Tibial nerve (tissue), 4 donors: ENCODE data around the gene TMEM14A. TPM values are rescaled to one million over a fixed set of nuclear protein-coding genes. Genes with fewer than 3 reads are reported as not detected.

ENCODE experiments used
- DNase-seq, 2 donors: peaks; one replicate each; pipeline ENCODE4 v3.0.0-alpha.2; 2019; ENCODE audit warnings: low spot score in 2 of 2
- H3K27ac ChIP-seq, 4 donors: fragments of 200-600 bp; sonication (generic) in 3 of 4; one replicate each; pipeline ENCODE4 v1.5.1; 2017 to 2019; ENCODE audit warnings: mild to moderate bottlenecking in 1 of 4
- H3K27me3 ChIP-seq, 2 donors: fragments of 200-600 bp; sonication (generic) in 1 of 2; one replicate each; pipeline versions ENCODE4 v1.5.1 to v1.6.0; 2017 to 2019
- H3K36me3 ChIP-seq, 3 donors: fragments of 200-600 bp; sonication (generic); one replicate each; pipeline ENCODE4 v1.5.1; 2018 to 2019
- H3K4me1 ChIP-seq, 4 donors: fragments of 200-600 bp; sonication (generic) in 3 of 4; one replicate each; pipeline ENCODE4 v1.5.1; 2017 to 2019
- H3K4me3 ChIP-seq, 4 donors: fragments of 200-600 bp; sonication (generic) in 3 of 4; one replicate each; pipeline ENCODE4 v1.5.1; 2017 to 2019; ENCODE audit warnings: mild to moderate bottlenecking in 1 of 4, moderate library complexity in 1 of 4
- H3K9me3 ChIP-seq, 4 donors: fragments of 200-600 bp; sonication (generic) in 3 of 4; one replicate each; pipeline ENCODE4 v1.5.1; 2017 to 2019
- CTCF ChIP-seq, 5 experiments: fragments of 200-600 bp in 3 of 5; fragments of 450-650 bp in 2 of 5; sonication (generic) in 3 of 5; IDR thresholded peaks; one replicate each; pipeline ENCODE4 v1.5.1; 2016 to 2019; ENCODE audit warnings: antibody characterized with exemption in 5 of 5, mild to moderate bottlenecking in 3 of 5, moderate library complexity in 2 of 5
- EP300 ChIP-seq, 2 donors: sonication (generic); formaldehyde crosslinking; IDR thresholded peaks; one replicate each; pipeline ENCODE4 v1.6.1; 2017; ENCODE audit warnings: antibody characterized with exemption in 2 of 2, mild to moderate bottlenecking in 1 of 2
- POLR2A ChIP-seq, 2 donors: fragments of 450-650 bp; IDR thresholded peaks; one replicate each; pipeline ENCODE4 v1.6.1; 2017; ENCODE audit warnings: antibody characterized with exemption in 2 of 2, mild to moderate bottlenecking in 2 of 2, moderate library complexity in 2 of 2
- WGBS, 2 donors: methylation state at CpG; one replicate each; pipeline ENCODE4 v1.1.5; 2018; 5-methylcytosine and 5-hydroxymethylcytosine counted together
- total RNA-seq, 4 donors: library from RNA; depleted of rRNA; stranded (reverse); fragments of >200 nt; gene quantifications; one replicate each; pipeline ENCODE4 v1.1.0, GENCODE V29; 2016

Gene TMEM14A
- total RNA-seq, 4 donors from 2014 or later, result 14.4 to 39.6 (median 24.3) TPM

- H3K9me3 ChIP-seq, result no peaks in the 10 kb centered on the region
- no peak for TF ChIP-seq EP300 (IDR thresholded peaks at IDR 0.05)
- no peak for TF ChIP-seq CTCF (IDR thresholded peaks at IDR 0.05)
- TF ChIP-seq POLR2A (IDR thresholded peaks at IDR 0.05), result no peak
- no peaks in the 10 kb centered on the region for H3K27me3 ChIP-seq
- WGBS, 2 donors, result 84 to 93% methylated on average over 3 of the region's 3 CpGs
- H3K27ac ChIP-seq, result no peak overlapping the region
- H3K4me3 ChIP-seq, result no peak overlapping the region
- H3K36me3 ChIP-seq, result no peaks in the 10 kb centered on the region
- DNase-seq, result no peak
- peaks cover 0 to 33% (median 15%) of the 10 kb centered on the region in 4 donors for H3K4me1 ChIP-seq
Measured at GRCh38 chr6:52647199-52647598, 23.7 kb upstream of the TMEM14A start.

DNA sequence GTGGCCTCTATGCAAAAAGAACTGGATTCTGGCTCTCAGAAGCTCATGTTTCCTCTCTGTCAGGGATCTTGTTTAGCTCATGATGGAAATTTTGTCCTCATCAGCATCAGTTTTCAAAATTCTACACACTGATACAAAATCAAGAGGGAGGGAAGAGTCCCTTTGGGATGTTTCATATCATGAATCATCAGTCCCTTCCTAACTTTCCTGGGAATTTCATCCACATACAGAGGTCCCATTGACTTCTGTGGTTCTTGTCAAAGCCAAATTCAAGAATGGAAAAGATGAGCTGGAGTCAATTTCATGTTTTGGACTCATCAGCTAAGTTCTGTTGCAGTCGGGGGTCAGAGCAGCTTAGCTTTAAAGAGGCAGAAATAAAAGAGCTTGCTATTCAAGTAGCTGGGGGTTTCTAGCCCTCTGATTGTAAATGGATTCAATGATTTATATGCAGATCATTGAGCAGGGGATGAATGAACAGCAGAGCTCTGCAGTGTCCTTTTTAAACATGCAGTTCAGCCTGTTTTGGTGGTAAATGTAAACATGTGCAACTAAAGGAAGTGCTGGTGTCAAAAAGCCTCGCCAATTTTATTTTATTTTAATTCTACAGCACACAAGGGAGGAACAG is 21.3 kb upstream of the TMEM14A start:
- Histone ChIP-seq H3K36me3 (no peaks in the 10 kb centered on the region), H3K4me1 (peaks cover 0 to 26% (median 15%) of the 10 kb centered on the region in 4 donors), H3K27me3 (no peaks in the 10 kb centered on the region), H3K27ac (peak overlapping the region in 2 of 4 donors; percentile 45 to 49), H3K4me3 (no peak overlapping the region), H3K9me3 (no peaks in the 10 kb centered on the region)
- DNase-seq, result no peak
- WGBS, 2 donors, result 10 to 24% methylated on average over 2 of the region's 2 CpGs
- TF ChIP-seq CTCF (IDR thresholded peaks at IDR 0.05) (no peak), EP300 (IDR thresholded peaks at IDR 0.05) (no peak), POLR2A (IDR thresholded peaks at IDR 0.05) (no peak)

DNA sequence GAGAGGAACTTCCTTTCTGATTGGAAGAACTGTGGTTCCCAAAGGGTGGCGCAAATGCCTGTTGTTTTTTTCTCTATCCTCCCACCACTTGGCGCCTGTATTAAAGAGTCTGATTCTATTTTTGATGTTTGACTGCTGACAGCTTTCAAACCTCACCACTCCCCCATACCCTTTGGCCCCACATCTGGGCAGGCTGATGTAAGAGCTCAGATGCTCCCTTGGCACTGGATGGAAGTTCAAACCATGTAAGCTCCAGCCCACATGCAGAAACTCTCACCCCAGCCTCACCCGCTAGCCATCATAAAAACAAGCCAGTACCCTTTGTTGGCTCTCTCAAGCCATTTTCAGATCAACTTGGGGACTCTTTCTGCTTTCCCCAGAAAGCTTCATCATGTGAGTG is 20.0 kb upstream of the TMEM14A start:
- no peaks in the 10 kb centered on the region for H3K9me3 ChIP-seq
- TF ChIP-seq CTCF (IDR thresholded peaks at IDR 0.05), result no peak
- no peak for TF ChIP-seq EP300 (IDR thresholded peaks at IDR 0.05)
- no peak for TF ChIP-seq POLR2A (IDR thresholded peaks at IDR 0.05)
- no peak overlapping the region for H3K4me3 ChIP-seq

GRCh38 chr6:52653151-52653550 is 17.8 kb upstream of the TMEM14A start:
- no peak for DNase-seq
- no peaks in the 10 kb centered on the region for H3K9me3 ChIP-seq
- no peaks in the 10 kb centered on the region for H3K27me3 ChIP-seq
- no peaks in the 10 kb centered on the region for H3K36me3 ChIP-seq
- no peak overlapping the region for H3K4me3 ChIP-seq
- no peak overlapping the region for H3K27ac ChIP-seq
- TF ChIP-seq EP300 (IDR thresholded peaks at IDR 0.05), result no peak
- H3K4me1 ChIP-seq, result peaks cover 0 to 26% (median 15%) of the 10 kb centered on the region in 4 donors

More for the DNA sequence above, 20.0 kb upstream of the TMEM14A start:
- no peaks in the 10 kb centered on the region for H3K27me3 ChIP-seq
- WGBS, 2 donors, result 44 to 50% methylated on average over 3 of the region's 3 CpGs
- H3K4me1 ChIP-seq, result peaks cover 0 to 26% (median 15%) of the 10 kb centered on the region in 4 donors
- no peaks in the 10 kb centered on the region for H3K36me3 ChIP-seq
- peak overlapping the region in 2 of 4 donors; percentile 49 to 55 for H3K27ac ChIP-seq
- DNase-seq, result no peak

DNA sequence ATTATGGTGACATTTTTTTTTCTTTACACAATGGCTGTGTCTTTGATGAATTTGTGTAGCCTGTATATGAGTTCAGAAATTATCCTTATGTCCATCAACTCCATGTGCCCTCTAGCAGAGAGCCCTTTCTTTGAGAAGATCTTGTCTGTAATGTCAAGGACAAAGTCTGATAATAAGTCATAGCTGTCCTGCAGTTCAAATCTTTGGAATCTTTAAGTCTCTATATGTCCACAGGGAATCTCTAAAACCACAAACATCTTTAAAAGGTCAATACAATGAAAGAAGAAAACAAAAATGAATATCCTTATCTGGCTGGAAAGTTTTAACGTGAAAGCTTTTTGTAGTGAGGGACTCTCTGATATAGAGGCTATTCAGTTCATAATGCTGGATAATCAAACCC is 16.9 kb upstream of the TMEM14A start:
- Histone ChIP-seq H3K27me3 (no peaks in the 10 kb centered on the region), H3K4me1 (peaks cover 0 to 21% (median 13%) of the 10 kb centered on the region in 4 donors), H3K36me3 (no peaks in the 10 kb centered on the region), H3K4me3 (no peak overlapping the region), H3K9me3 (no peaks in the 10 kb centered on the region), H3K27ac (no peak overlapping the region)
- WGBS, 2 donors, result 62 to 66% methylated on average over 1 of the region's 1 CpG
- no peak for DNase-seq
- no peak for TF ChIP-seq EP300 (IDR thresholded peaks at IDR 0.05)
- no peak for TF ChIP-seq POLR2A (IDR thresholded peaks at IDR 0.05)
- TF ChIP-seq CTCF (IDR thresholded peaks at IDR 0.05), result no peak
